Ascending aorta (tissue), 2 donors: ENCODE results near the gene PLEKHG3. TPM values are rescaled to one million over a fixed set of nuclear protein-coding genes. Genes with fewer than 3 reads are reported as not detected.
A peak's percentile ranks its signal among the peaks of the same experiment; 100 is the strongest.

Experiments used
- DNase-seq, 2 donors: peaks; one replicate each; pipeline ENCODE4 v3.0.0-alpha.2; 2019; ENCODE audit warnings: low spot score in 2 of 2
- H3K27ac ChIP-seq, 2 donors: fragments of 200-600 bp; sonication (generic); one replicate each; pipeline ENCODE4 v1.5.1; 2016 to 2017; ENCODE audit warnings: mild to moderate bottlenecking in 1 of 2
- H3K27me3 ChIP-seq: fragments of 200-600 bp; sonication (generic); one replicate; pipeline ENCODE4 v1.5.1; 2017
- H3K36me3 ChIP-seq, 2 donors: fragments of 200-600 bp; sonication (generic); one replicate each; pipeline ENCODE4 v1.5.1; 2016
- H3K4me1 ChIP-seq, 2 donors: fragments of 200-600 bp; sonication (generic); one replicate each; pipeline ENCODE4 v1.5.1; 2016 to 2017; ENCODE audit warnings: mild to moderate bottlenecking in 1 of 2
- H3K4me3 ChIP-seq, 2 donors: fragments of 200-600 bp; sonication (generic); one replicate each; pipeline ENCODE4 v1.5.1; 2016 to 2017; ENCODE audit warnings: mild to moderate bottlenecking in 1 of 2
- H3K9me3 ChIP-seq, 2 donors: fragments of 200-600 bp; sonication (generic); one replicate each; pipeline ENCODE4 v1.5.1; 2016
- CTCF ChIP-seq, 3 experiments: fragments of 200-600 bp in 2 of 3; fragments of 450-650 bp in 1 of 3; sonication (generic) in 2 of 3; IDR thresholded peaks; one replicate each; pipeline ENCODE4 v1.5.1; 2016 to 2019; ENCODE audit warnings: antibody characterized with exemption in 3 of 3, mild to moderate bottlenecking in 1 of 3, moderate library complexity in 1 of 3
- intact Hi-C: fragments of 100-400 bp; cut with DNase I; formaldehyde crosslinking; loops from one replicate; pipeline ENCODE4 v1.15.1; 2023
- total RNA-seq: library from RNA; depleted of rRNA; stranded (reverse); fragments of >200 nt; gene quantifications from one replicate; pipeline ENCODE4 v1.1.0, GENCODE V29; 2016

The PLEKHG3 gene
- total RNA-seq, 1 donor from 2014 or later: 134 TPM

GRCh38 chr14:64704743-64705380, 638 bp downstream of the PLEKHG3 start:
- Histone ChIP-seq H3K36me3 (no peaks in the 10 kb centered on the region), H3K27ac (peak overlapping the region; percentile 88 to 95), H3K4me3 (peak overlapping the region; percentile 74 to 90), H3K9me3 (no peaks in the 10 kb centered on the region), H3K27me3 (no peaks in the 10 kb centered on the region), H3K4me1 (peaks cover 8 to 41% of the 10 kb centered on the region in 2 donors)
- TF ChIP-seq CTCF (IDR thresholded peaks at IDR 0.05): no peak
- intact Hi-C loops: loop anchor here (1.0 to 5.0 kb wide), 5 partner anchors 16 to 59 kb away; no protein-coding TSS in a partner anchor
- DNase-seq: peak in 1 of 2 donors; percentile 74

- no peak for TF ChIP-seq CTCF (IDR thresholded peaks at IDR 0.05)
- intact Hi-C loops: loop anchor here (2.0 to 5.0 kb wide), 3 partner anchors 15 to 42 kb away; no protein-coding TSS in a partner anchor
- no peaks in the 10 kb centered on the region for H3K36me3 ChIP-seq
- peak overlapping the region; percentile 74 to 90 for H3K4me3 ChIP-seq
- peak in 1 of 2 donors; percentile 69 for DNase-seq
- H3K27ac ChIP-seq: peak overlapping the region; percentile 88 to 95
- peaks cover 13 to 47% of the 10 kb centered on the region in 2 donors for H3K4me1 ChIP-seq
- no peaks in the 10 kb centered on the region for H3K9me3 ChIP-seq
- no peaks in the 10 kb centered on the region for H3K27me3 ChIP-seq
Measured at GRCh38 chr14:64705381-64706118, 1.3 kb downstream of the PLEKHG3 start.

GRCh38 chr14:64706119-64706592, 1.9 kb downstream of the PLEKHG3 start:
- Histone ChIP-seq H3K36me3 (no peaks in the 10 kb centered on the region), H3K27ac (peak overlapping the region; percentile 88 to 95), H3K27me3 (no peaks in the 10 kb centered on the region), H3K9me3 (no peaks in the 10 kb centered on the region), H3K4me1 (peaks cover 13 to 47% of the 10 kb centered on the region in 2 donors), H3K4me3 (peak overlapping the region; percentile 74 to 90)
- intact Hi-C loops: loop anchor here (5.0 kb wide), 2 partner anchors 34 to 41 kb away; no protein-coding TSS in a partner anchor
- DNase-seq: no peak
- no peak for TF ChIP-seq CTCF (IDR thresholded peaks at IDR 0.05)

GRCh38 chr14:64706593-64707193, 2.5 kb downstream of the PLEKHG3 start:
- H3K4me1 ChIP-seq: peaks cover 13 to 50% of the 10 kb centered on the region in 2 donors
- no peaks in the 10 kb centered on the region for H3K9me3 ChIP-seq
- H3K27ac ChIP-seq: peak overlapping the region; percentile 88 to 95
- TF ChIP-seq CTCF (IDR thresholded peaks at IDR 0.05): no peak
- intact Hi-C loops: loop anchor here (5.0 kb wide), 2 partner anchors 34 to 41 kb away; no protein-coding TSS in a partner anchor
- H3K36me3 ChIP-seq: no peaks in the 10 kb centered on the region
- H3K27me3 ChIP-seq: no peaks in the 10 kb centered on the region
- H3K4me3 ChIP-seq: peak overlapping the region; percentile 11 to 74
- peak in 1 of 2 donors; percentile 63 for DNase-seq

- intact Hi-C loops: loop anchor here (1.0 to 5.0 kb wide), 4 partner anchors 14 to 167 kb away; partner anchors contain the start of gene HSPA2
- peak in 1 of 2 donors; percentile 68 for DNase-seq
- no peaks in the 10 kb centered on the region for H3K36me3 ChIP-seq
- no peaks in the 10 kb centered on the region for H3K9me3 ChIP-seq
- no peaks in the 10 kb centered on the region for H3K27me3 ChIP-seq
- H3K4me3 ChIP-seq: peak overlapping the region in 1 of 2 donors; percentile 74
- peaks cover 13 to 50% of the 10 kb centered on the region in 2 donors for H3K4me1 ChIP-seq
- no peak for TF ChIP-seq CTCF (IDR thresholded peaks at IDR 0.05)
- H3K27ac ChIP-seq: peak overlapping the region; percentile 88 to 95
Measured at GRCh38 chr14:64707661-64708060, 3.4 kb downstream of the PLEKHG3 start.
